Measurements from ENCODE around the gene TTYH1.

TTYH1 gene

GRCh38 chr19:54459282-54460229 lies 44.3 kb downstream of the TTYH1 start:
- Histone ChIP-seq H3K4me1 (ENCODE audit: insufficient read depth, low read length, poor library complexity, severe bottlenecking) (peaks cover 8% of the 10 kb centered on the region), H3K79me2 (ENCODE audit: insufficient read depth, low read length) (peaks cover 8% of the 10 kb centered on the region; the same call in 1 of the 2 replicates), H3K4me2 (ENCODE audit: low read depth, low read length, poor library complexity, severe bottlenecking) (no peak overlapping the region), H3F3A (ENCODE audit: low read depth) (peaks cover 5% of the 10 kb centered on the region; the same call in 1 of the 2 replicates), H3K9ac (ENCODE audit: low read depth, low read length, poor library complexity, severe bottlenecking) (no peak overlapping the region), H3K27me3 (ENCODE audit: insufficient read depth, low read length, poor library complexity, severe bottlenecking) (no peaks in the 10 kb centered on the region), H3K9me2 (replicated peaks; ENCODE audit: low read depth, low read length) (no peaks in the 10 kb centered on the region), H3K4me3 (ENCODE audit: low read length, poor library complexity, severe bottlenecking) (no peak overlapping the region), H2AFZ (ENCODE audit: low read length) (no peak overlapping the region), H3K9me3 (ENCODE audit: insufficient read depth, low read depth, low read length) (no peaks in the 10 kb centered on the region), H3K36me3 (ENCODE audit: insufficient read depth, low read length) (peaks cover 65% of the 10 kb centered on the region; the same call in 1 of the 2 replicates), H4K20me1 (ENCODE audit: insufficient read depth, low read length, poor library complexity, severe bottlenecking) (peaks cover 36% of the 10 kb centered on the region)
- TF ChIP-seq EZH2phosphoT487 (IDR thresholded peaks at IDR 0.05; ENCODE audit: borderline replicate concordance) = no peak
- TF ChIP-seq CTCF (conservative IDR thresholded peaks at IDR 0.05; ENCODE audit: low read length) = no peak

DNA sequence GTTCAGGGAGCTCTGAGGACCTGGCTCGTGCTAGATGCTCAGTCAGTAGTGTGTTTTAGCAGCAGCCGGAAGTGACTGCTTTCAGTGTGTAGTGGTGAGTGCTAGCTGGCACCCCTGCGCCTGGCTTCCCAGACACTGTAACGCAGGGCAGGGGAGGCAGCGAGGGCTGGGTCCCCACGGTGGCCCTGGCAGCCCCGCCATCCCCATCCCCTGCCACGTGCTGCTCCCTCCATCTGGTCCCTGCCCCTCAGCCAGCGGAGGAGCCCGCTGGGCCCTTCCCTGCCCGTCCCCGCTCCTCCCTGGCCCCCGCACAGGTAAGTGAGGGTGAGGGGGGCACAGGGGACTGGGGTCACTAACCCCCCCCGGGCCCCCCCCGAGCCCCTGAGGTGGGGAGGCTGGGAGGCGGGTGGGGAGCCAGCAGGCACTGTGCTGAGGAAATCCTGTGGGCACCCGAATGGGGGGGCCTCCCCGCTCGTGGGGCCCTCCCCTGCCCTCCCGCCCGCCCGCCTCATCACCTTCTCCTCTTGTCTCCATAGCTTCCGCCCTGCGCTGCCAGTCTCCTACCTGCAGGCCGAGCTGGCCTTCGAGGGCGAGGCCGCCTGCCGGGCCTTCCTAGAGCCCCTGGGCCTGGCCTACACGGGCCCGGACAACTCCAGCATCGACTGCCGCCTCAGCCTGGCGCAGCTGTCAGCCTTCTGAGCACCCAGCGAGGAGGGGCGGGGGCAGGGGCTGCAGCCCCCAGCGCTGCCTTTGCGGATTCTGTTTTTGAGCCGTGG lies 45.2 kb downstream of the TTYH1 start:
- Histone ChIP-seq H3K4me3 (ENCODE audit: low read length, poor library complexity, severe bottlenecking) (no peak overlapping the region), H3K9ac (ENCODE audit: low read depth, low read length, poor library complexity, severe bottlenecking) (no peak overlapping the region), H3F3A (ENCODE audit: low read depth) (peaks cover 5% of the 10 kb centered on the region; the same call in 1 of the 2 replicates), H3K9me3 (ENCODE audit: insufficient read depth, low read depth, low read length) (no peaks in the 10 kb centered on the region), H2AFZ (ENCODE audit: low read length) (no peak overlapping the region), H3K27me3 (ENCODE audit: insufficient read depth, low read length, poor library complexity, severe bottlenecking) (no peaks in the 10 kb centered on the region), H3K36me3 (ENCODE audit: insufficient read depth, low read length) (peaks cover 56% of the 10 kb centered on the region; the same call in 1 of the 2 replicates), H3K4me1 (ENCODE audit: insufficient read depth, low read length, poor library complexity, severe bottlenecking) (peaks cover 8% of the 10 kb centered on the region), H3K4me2 (ENCODE audit: low read depth, low read length, poor library complexity, severe bottlenecking) (no peak overlapping the region), H4K20me1 (ENCODE audit: insufficient read depth, low read length, poor library complexity, severe bottlenecking) (peaks cover 29% of the 10 kb centered on the region), H3K9me2 (replicated peaks; ENCODE audit: low read depth, low read length) (no peaks in the 10 kb centered on the region), H3K79me2 (ENCODE audit: insufficient read depth, low read length) (peaks cover under 1% of the 10 kb centered on the region; the same call in 1 of the 2 replicates)
- TF ChIP-seq EZH2phosphoT487 (IDR thresholded peaks at IDR 0.05; ENCODE audit: borderline replicate concordance) (no peak), CTCF (conservative IDR thresholded peaks at IDR 0.05; ENCODE audit: low read length) (no peak)

DNA sequence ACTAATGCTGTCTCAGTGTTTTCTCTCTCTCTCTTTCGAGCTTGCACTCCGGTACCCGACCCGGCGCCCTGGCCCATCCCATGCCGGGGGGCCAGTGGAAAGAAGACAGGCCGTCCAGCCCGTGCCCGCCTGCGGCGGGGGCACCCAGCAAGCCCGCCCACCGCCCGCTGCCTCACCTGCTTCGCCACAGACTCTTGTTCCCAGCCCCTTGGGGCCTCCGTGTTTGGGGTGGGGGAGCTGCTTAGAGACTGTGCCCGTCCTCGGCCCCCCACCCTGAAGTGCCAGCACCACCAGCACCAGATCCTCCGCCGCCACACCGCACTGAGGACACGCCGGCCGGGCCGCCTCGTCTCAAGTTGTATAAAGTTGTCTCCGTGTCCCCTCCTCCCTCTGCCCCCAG lies 45.9 kb downstream of the TTYH1 start:
- TF ChIP-seq CTCF (conservative IDR thresholded peaks at IDR 0.05; ENCODE audit: low read length) (no peak), EZH2phosphoT487 (IDR thresholded peaks at IDR 0.05; ENCODE audit: borderline replicate concordance) (no peak)
- Histone ChIP-seq H3K27me3 (ENCODE audit: insufficient read depth, low read length, poor library complexity, severe bottlenecking) (no peaks in the 10 kb centered on the region), H2AFZ (ENCODE audit: low read length) (no peak overlapping the region), H3F3A (ENCODE audit: low read depth) (peaks cover 5% of the 10 kb centered on the region; the same call in 1 of the 2 replicates), H3K4me2 (ENCODE audit: low read depth, low read length, poor library complexity, severe bottlenecking) (no peak overlapping the region), H3K79me2 (ENCODE audit: insufficient read depth, low read length) (no peaks in the 10 kb centered on the region), H3K4me3 (ENCODE audit: low read length, poor library complexity, severe bottlenecking) (no peak overlapping the region), H3K9me3 (ENCODE audit: insufficient read depth, low read depth, low read length) (no peaks in the 10 kb centered on the region), H3K9me2 (replicated peaks; ENCODE audit: low read depth, low read length) (no peaks in the 10 kb centered on the region), H3K36me3 (ENCODE audit: insufficient read depth, low read length) (peaks cover 48% of the 10 kb centered on the region; the same call in 1 of the 2 replicates), H3K9ac (ENCODE audit: low read depth, low read length, poor library complexity, severe bottlenecking) (no peak overlapping the region), H4K20me1 (ENCODE audit: insufficient read depth, low read length, poor library complexity, severe bottlenecking) (peaks cover 26% of the 10 kb centered on the region), H3K4me1 (ENCODE audit: insufficient read depth, low read length, poor library complexity, severe bottlenecking) (peaks cover 8% of the 10 kb centered on the region)

All from Loucy (cell line).